Effector memory CD4-positive, alpha-beta T cell (primary cell): ENCODE measurements around the gene SQOR.

Experiments
- DNase-seq, 3 donors: peaks; one replicate each; pipeline ENCODE4 v3.0.0-alpha.2; 2020
- H3K27ac ChIP-seq: 2 replicates; pipeline ENCODE4 v1.7.0; 2013; ENCODE audit warnings: mild to moderate bottlenecking, low read length, moderate library complexity; ENCODE audit not compliant: insufficient read depth, poor library complexity, severe bottlenecking
- H3K27me3 ChIP-seq: replicated peaks from 2 replicates; pipeline ENCODE4 v1.7.0; 2013; ENCODE audit warnings: mild to moderate bottlenecking, low read length; ENCODE audit not compliant: insufficient read depth, control insufficient read depth, poor library complexity, severe bottlenecking
- H3K36me3 ChIP-seq: 2 replicates; pipeline ENCODE4 v1.7.0; 2013; ENCODE audit warnings: mild to moderate bottlenecking, low read length, moderate library complexity; ENCODE audit not compliant: control insufficient read depth, insufficient read depth
- H3K4me1 ChIP-seq: 2 replicates; pipeline ENCODE4 v1.7.0; 2013; ENCODE audit warnings: low read length, mild to moderate bottlenecking; ENCODE audit not compliant: control insufficient read depth, insufficient read depth, poor library complexity, severe bottlenecking
- H3K4me3 ChIP-seq: 2 replicates; pipeline ENCODE4 v1.7.0; 2013; ENCODE audit warnings: low read length, low read depth, mild to moderate bottlenecking; ENCODE audit not compliant: insufficient read depth, poor library complexity, severe bottlenecking
- H3K9me3 ChIP-seq: 2 replicates; pipeline ENCODE4 v1.7.0; 2013; ENCODE audit warnings: mild to moderate bottlenecking, low read length, moderate library complexity; ENCODE audit not compliant: control insufficient read depth

The SQOR gene

DNA sequence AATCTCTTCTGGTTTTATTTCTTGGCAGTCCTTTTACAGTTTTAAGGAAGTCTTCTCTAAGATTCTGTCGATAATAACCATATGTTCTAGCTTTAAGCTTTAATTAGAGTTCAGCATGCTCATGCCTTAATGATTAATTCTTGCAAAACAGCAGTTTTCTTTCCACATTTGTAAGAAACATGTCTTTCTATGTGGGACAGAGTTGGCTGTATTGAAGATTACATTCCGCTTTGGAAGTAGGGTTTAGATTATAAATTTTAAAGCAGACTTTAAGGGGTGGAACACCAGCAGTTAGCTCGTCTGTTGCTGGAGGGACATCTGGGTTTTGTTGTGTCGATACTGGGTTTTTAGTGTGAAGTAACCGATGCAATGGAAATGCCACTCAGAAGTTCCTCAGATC is 35.3 kb downstream of the SQOR start:
- H3K4me3 ChIP-seq = no peak overlapping the region
- H3K9me3 ChIP-seq = no peaks in the 10 kb centered on the region
- peaks cover 56% of the 10 kb centered on the region for H3K36me3 ChIP-seq
- no peak overlapping the region for H3K27ac ChIP-seq
- H3K27me3 ChIP-seq = no peaks in the 10 kb centered on the region
- DNase-seq = no peak
- H3K4me1 ChIP-seq = no peaks in the 10 kb centered on the region

DNA sequence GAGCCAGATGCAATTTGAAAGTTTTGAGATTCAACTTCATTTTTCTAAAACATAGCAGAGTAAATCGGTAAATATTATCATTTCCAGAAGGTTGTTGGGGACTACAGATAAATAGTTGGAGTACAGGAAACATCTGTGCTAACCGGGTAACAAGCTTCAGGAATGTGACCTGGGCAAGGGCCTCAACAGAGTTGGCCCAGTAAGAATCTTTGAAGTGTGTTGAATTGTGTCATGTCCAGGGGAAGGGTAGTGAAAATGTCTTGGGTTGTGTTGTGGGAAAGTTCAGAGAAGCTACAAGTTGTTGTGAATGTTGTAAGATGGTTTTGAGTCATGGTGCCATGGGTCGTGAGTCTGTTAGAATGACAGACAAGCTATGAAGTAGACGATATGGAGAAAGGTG is 35.7 kb downstream of the SQOR start:
- Histone ChIP-seq H3K27ac (no peak overlapping the region), H3K4me1 (no peaks in the 10 kb centered on the region), H3K4me3 (no peak overlapping the region), H3K9me3 (no peaks in the 10 kb centered on the region), H3K36me3 (peaks cover 58% of the 10 kb centered on the region), H3K27me3 (no peaks in the 10 kb centered on the region)
- DNase-seq = no peak

DNA sequence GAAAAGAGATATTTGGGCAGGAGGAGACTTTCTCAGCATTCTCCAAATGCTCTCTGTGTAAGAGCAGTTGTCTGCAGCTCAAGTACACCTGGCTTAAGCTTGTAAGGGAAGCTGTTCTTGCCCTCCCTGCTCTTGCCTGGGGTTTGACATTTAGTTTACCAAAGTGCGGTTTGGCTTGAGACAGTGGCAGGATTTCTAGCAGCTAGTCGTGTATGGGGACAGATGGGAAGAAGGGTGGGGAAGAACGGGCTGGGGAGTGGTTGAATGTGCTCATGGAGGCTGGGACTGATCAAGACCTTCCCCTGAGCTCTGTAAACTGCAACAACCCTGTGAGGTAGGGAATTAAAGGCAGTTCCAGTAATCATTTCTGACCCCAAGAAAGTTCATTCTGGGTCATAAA is 39.8 kb downstream of the SQOR start:
- H3K4me3 ChIP-seq = no peak overlapping the region
- no peak for DNase-seq
- H3K9me3 ChIP-seq = no peaks in the 10 kb centered on the region
- no peaks in the 10 kb centered on the region for H3K4me1 ChIP-seq
- no peaks in the 10 kb centered on the region for H3K27me3 ChIP-seq
- no peak overlapping the region for H3K27ac ChIP-seq
- H3K36me3 ChIP-seq = peaks cover 71% of the 10 kb centered on the region

DNA sequence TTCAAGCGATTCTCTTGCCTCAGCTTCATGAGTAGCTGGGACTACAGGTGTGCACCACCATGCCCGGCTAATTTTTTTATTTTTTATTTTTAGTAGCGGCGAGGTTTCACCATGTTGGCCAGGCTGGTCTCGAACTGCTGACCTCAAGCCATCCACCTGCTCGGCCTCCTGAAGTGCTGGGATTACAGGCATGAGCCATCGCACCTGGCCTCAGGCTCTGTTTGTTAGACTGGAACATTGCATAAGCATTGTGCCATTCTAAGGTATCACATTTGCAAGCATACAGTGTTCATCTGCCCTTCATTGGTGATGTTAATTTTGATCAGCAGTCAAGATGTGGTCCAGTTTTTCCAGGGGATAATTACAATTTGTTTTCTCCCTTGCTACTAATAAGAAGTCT is 43.0 kb downstream of the SQOR start:
- H3K4me1 ChIP-seq = no peaks in the 10 kb centered on the region
- peaks cover 74% of the 10 kb centered on the region for H3K36me3 ChIP-seq
- H3K4me3 ChIP-seq = no peak overlapping the region
- H3K9me3 ChIP-seq = no peaks in the 10 kb centered on the region
- DNase-seq = no peak
- no peak overlapping the region for H3K27ac ChIP-seq
- no peaks in the 10 kb centered on the region for H3K27me3 ChIP-seq

DNA sequence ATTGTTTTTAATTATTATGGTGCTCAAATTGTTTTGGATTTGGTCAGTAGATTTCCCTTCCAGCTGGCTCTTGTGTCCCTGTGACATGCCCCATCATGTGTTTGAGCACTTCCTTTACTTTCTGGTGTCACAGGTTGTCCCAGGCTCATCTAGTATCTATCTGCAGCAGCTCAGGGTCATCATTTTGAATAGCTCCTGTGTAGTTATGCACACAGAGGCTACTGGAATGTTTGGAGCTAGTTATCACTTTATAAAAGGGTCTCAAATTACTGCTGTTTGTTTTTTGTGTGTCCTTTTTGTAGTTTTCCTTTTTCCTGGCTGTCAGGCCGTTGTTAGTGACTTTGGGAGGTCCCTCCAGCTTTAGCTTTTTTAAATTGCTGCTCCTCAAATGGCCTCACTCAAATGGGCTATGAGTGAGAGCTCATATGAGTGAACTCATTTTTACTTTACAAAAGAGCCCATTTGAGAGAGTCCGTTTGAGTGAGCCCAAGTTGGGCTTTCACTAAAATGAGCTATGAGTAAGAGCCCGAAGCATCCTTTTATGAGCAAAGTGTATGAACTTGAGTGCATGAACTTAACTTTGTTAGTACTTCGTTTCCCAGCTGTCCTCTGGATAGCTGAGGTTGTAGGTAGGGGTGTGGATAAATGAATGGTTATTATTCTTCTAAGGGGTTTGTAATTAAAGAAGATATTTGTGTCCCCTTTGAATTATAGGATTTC is 43.8 kb downstream of the SQOR start:
- H3K4me3 ChIP-seq = no peak overlapping the region
- H3K9me3 ChIP-seq = no peaks in the 10 kb centered on the region
- H3K27ac ChIP-seq = no peak overlapping the region
- DNase-seq = no peak
- H3K27me3 ChIP-seq = no peaks in the 10 kb centered on the region
- H3K36me3 ChIP-seq = peaks cover 73% of the 10 kb centered on the region
- no peaks in the 10 kb centered on the region for H3K4me1 ChIP-seq

DNA sequence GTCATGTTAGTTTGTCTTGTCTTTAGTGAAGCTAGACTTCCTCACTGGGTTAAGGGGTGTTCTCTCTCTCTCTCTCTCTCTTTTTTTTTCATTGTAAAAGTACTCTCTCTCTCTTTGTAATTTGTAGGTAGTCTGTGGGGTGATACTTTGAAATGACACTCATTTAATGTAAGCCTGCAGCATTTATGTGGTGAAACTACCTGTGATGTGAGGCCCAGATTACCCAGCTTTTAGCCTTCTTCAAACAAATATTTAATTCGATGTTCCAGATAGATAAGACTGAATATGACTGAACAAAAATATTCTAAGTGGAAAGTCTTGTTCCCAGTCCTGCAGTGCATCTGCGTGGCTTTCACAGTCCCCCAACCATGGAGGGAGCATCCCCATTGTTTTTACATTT is 49.7 kb downstream of the SQOR start:
- peaks cover 79% of the 10 kb centered on the region for H3K36me3 ChIP-seq

DNA sequence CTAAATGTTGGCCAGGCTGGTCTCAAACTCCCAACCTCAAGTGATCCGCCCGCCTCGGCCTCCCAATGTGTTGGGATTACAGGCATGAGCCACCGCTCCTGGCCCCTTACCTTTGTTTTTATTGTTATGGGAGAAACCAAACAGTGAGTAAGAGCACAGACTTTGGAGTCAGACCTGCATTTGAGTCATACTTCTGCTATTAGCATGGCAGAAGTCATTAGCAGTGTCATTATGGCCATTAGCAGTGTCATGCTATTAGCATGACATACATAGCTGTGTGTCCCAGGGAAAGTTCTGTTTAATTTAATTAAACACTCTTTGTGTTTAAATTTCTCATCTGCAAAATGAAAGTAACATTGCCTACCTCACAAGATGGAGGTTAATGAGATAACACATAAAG is 54.8 kb downstream of the SQOR start:
- H3K36me3 ChIP-seq = peaks cover 75% of the 10 kb centered on the region
- no peak overlapping the region for H3K27ac ChIP-seq
- no peaks in the 10 kb centered on the region for H3K9me3 ChIP-seq
- H3K27me3 ChIP-seq = no peaks in the 10 kb centered on the region
- no peak overlapping the region for H3K4me3 ChIP-seq
- no peak for DNase-seq
- no peaks in the 10 kb centered on the region for H3K4me1 ChIP-seq

More for the DNA sequence above, 49.7 kb downstream of the SQOR start:
- no peak overlapping the region for H3K4me3 ChIP-seq
- no peaks in the 10 kb centered on the region for H3K27me3 ChIP-seq
- no peak overlapping the region for H3K27ac ChIP-seq
- DNase-seq = no peak
- no peaks in the 10 kb centered on the region for H3K4me1 ChIP-seq
- no peaks in the 10 kb centered on the region for H3K9me3 ChIP-seq

DNA sequence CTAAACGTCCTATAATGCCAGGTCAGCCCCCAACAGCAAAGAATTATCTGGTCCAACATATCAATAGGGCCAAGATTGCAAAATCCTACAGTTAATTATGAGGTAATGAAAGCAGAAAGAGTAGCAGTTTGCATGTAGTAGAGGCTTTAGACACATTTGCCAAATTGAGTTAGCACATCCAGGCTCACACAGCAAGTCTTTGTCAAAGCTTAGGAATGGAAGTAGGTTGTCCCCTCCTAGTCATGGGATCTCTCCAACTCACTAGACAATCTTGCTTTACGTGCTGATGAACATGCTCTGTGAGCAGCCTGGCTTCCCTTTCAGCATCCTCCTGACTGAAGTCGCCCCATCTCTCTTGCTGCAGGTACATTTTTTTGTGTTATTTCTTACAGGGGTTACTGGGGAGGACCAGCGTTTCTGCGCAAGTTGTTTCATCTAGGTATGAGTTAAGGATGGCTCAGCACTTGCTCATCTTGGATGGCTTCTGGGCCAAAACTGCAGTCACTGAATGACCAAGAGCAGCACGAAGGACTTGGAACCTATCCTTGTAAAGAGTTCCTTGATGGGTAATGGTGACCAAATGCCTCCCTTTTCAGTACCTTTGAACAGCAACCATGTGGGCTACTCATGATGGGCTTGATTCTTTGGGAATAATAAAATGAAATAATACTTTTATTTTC is 55.9 kb downstream of the SQOR start:
- Histone ChIP-seq H3K4me3 (no peak overlapping the region), H3K4me1 (no peaks in the 10 kb centered on the region), H3K27me3 (no peaks in the 10 kb centered on the region), H3K9me3 (no peaks in the 10 kb centered on the region), H3K27ac (no peak overlapping the region), H3K36me3 (peaks cover 65% of the 10 kb centered on the region)
- no peak for DNase-seq

DNA sequence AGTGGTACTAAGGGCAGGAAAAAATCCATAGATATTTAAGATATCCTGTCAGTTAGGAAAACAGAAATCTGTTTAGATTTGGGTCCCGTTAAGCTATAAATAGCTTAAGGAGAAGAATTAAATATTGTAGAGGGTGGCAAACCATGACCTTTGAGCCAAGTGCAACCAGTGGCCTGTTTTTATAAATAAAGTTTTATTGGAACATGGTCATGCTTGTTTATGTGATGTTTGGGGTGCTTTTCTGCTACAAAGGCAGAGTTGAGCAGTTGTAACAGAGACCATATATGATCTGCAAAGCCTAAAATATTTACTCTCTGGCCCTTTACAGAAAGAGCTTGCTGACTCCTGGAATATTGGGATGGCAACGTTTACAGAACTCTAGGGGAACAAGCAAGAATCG is 66.3 kb downstream of the SQOR start:
- DNase-seq = no peak
- Histone ChIP-seq H3K9me3 (no peaks in the 10 kb centered on the region), H3K36me3 (no peaks in the 10 kb centered on the region), H3K27ac (no peak overlapping the region), H3K4me3 (no peak overlapping the region), H3K27me3 (peaks cover 5% of the 10 kb centered on the region), H3K4me1 (peaks cover 9% of the 10 kb centered on the region)

DNA sequence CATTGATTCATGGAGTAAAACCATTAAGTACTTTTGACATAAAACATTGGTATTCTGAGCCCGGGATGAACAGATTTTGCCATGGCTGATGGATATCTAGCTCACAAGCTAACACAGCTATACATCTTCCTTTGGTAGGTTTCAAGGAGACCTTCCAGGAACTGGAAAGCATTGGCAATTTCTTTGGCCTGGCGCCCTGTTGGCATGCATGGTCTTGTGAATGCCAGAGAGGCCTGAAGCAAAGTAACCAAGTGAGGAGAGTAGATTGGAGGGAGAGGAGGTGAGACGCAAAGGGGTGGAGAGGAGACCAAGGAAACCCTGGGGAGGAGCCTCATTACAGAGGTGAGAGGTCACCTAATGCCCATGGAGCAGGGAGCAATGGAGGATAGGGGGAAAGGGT is 67.2 kb downstream of the SQOR start:
- Histone ChIP-seq H3K36me3 (no peaks in the 10 kb centered on the region), H3K27me3 (peaks cover 5% of the 10 kb centered on the region), H3K4me3 (no peak overlapping the region), H3K4me1 (peaks cover 9% of the 10 kb centered on the region), H3K9me3 (no peaks in the 10 kb centered on the region), H3K27ac (no peak overlapping the region)
- no peak for DNase-seq
